HepG2 (cell line): ENCODE data around the gene NEURL2. TPM values are rescaled to one million over a fixed set of nuclear protein-coding genes. Genes with fewer than 3 reads are reported as not detected.

Experiments
- AGO1 ChIP-seq: fragments of 200-400 bp; formaldehyde crosslinking; IDR thresholded peaks from 2 replicates; pipeline ENCODE4 v1.6.1; 2017; ENCODE audit warnings: mild to moderate bottlenecking, low read depth, low read length, moderate library complexity; ENCODE audit not compliant: poor library complexity, severe bottlenecking
- ATF5 ChIP-seq: sonication (generic); formaldehyde crosslinking; IDR thresholded peaks from 2 replicates; pipeline ENCODE4 v1.4.0; 2020; ENCODE audit warnings: mild to moderate bottlenecking, low read depth, missing genetic modification reagents
- ATF7-NPFF ChIP-seq: sonication (generic); formaldehyde crosslinking; IDR thresholded peaks from 2 replicates; pipeline ENCODE4 v1.8.1; 2023; ENCODE audit warnings: mild to moderate bottlenecking, low read depth, missing genetic modification reagents, moderate library complexity
- BRD4 ChIP-seq: sonication (generic); formaldehyde crosslinking; IDR thresholded peaks from 2 replicates; pipeline ENCODE4 v1.4.0; 2020; ENCODE audit warnings: missing genetic modification reagents
- CTCF ChIP-seq: sonication (generic); formaldehyde crosslinking; IDR thresholded peaks from 2 replicates; pipeline ENCODE4 v1.5.0; 2020; ENCODE audit warnings: mild to moderate bottlenecking, missing genetic modification reagents, moderate library complexity
- ETV5 ChIP-seq: IDR thresholded peaks from 2 replicates; pipeline ENCODE4 v1.6.1; 2018; ENCODE audit warnings: missing biosample characterization, missing genetic modification reagents, inconsistent platforms, borderline replicate concordance
- FOXC1 ChIP-seq: sonication (generic); formaldehyde crosslinking; IDR thresholded peaks from 2 replicates; pipeline ENCODE4 v1.8.0; 2022; ENCODE audit warnings: mild to moderate bottlenecking, missing genetic modification reagents, borderline replicate concordance
- IRF2 ChIP-seq: IDR thresholded peaks from 2 replicates; pipeline ENCODE4 v1.6.1; 2018; ENCODE audit warnings: missing genetic modification reagents, missing compliant biosample characterization
- MED1 ChIP-seq: sonication (generic); formaldehyde crosslinking; IDR thresholded peaks from 2 replicates; pipeline ENCODE4 v1.4.0; 2020; ENCODE audit warnings: missing genetic modification reagents
- MEIS2 ChIP-seq: sonication (generic); formaldehyde crosslinking; IDR thresholded peaks from 2 replicates; pipeline ENCODE4 v1.9.0; 2021; ENCODE audit warnings: mild to moderate bottlenecking, missing genetic modification reagents
- NFYB ChIP-seq: sonication (generic); formaldehyde crosslinking; IDR thresholded peaks from 2 replicates; pipeline ENCODE4 v1.4.0; 2020; ENCODE audit warnings: missing genetic modification reagents
- RBM22 ChIP-seq: fragments of 200-400 bp; formaldehyde crosslinking; optimal IDR thresholded peaks from 2 replicates; pipeline ENCODE3; 2017; ENCODE audit warnings: mild to moderate bottlenecking, low read length, moderate library complexity
- SNAI1 ChIP-seq: sonication (generic); formaldehyde crosslinking; IDR thresholded peaks from 2 replicates; pipeline ENCODE4 v1.5.0; 2020; ENCODE audit warnings: mild to moderate bottlenecking, missing genetic modification reagents, borderline replicate concordance
- SSRP1 ChIP-seq: IDR thresholded peaks from 2 replicates; pipeline ENCODE4 v1.6.1; 2016; ENCODE audit warnings: control low read depth
- TEF ChIP-seq: sonication (generic); formaldehyde crosslinking; IDR thresholded peaks from 2 replicates; pipeline ENCODE4 v1.5.0; 2020; ENCODE audit warnings: missing genetic modification reagents
- ZBTB21 ChIP-seq: sonication (generic); formaldehyde crosslinking; IDR thresholded peaks from 2 replicates; pipeline ENCODE4 v1.4.0; 2020; ENCODE audit warnings: missing genetic modification reagents
- ZBTB37 ChIP-seq: sonication (generic); formaldehyde crosslinking; IDR thresholded peaks from 2 replicates; pipeline ENCODE4 v1.4.0; 2020; ENCODE audit warnings: mild to moderate bottlenecking, missing genetic modification reagents
- ZC3H13 ChIP-seq: sonication (generic); formaldehyde crosslinking; IDR thresholded peaks from 2 replicates; pipeline ENCODE4 v1.8.1; 2023; ENCODE audit warnings: mild to moderate bottlenecking, missing genetic modification reagents, moderate library complexity
- ZFY ChIP-seq: sonication (generic); formaldehyde crosslinking; IDR thresholded peaks from 2 replicates; pipeline ENCODE4 v1.4.0; 2020; ENCODE audit warnings: missing genetic modification reagents
- ZNF251 ChIP-seq: sonication (generic); formaldehyde crosslinking; IDR thresholded peaks from 2 replicates; pipeline ENCODE4 v1.9.0; 2021; ENCODE audit warnings: mild to moderate bottlenecking, missing genetic modification reagents
- ZNF264 ChIP-seq: sonication (generic); formaldehyde crosslinking; IDR thresholded peaks from 2 replicates; pipeline ENCODE4 v1.4.0; 2020; ENCODE audit warnings: missing genetic modification reagents
- ZNF441 ChIP-seq: sonication (generic); formaldehyde crosslinking; IDR thresholded peaks from 2 replicates; pipeline ENCODE4 v1.7.0; 2021; ENCODE audit warnings: missing genetic modification reagents, borderline replicate concordance
- ZNF552 ChIP-seq: sonication (generic); formaldehyde crosslinking; IDR thresholded peaks from 2 replicates; pipeline ENCODE4 v1.9.0; 2022; ENCODE audit warnings: missing genetic modification reagents, mild to moderate bottlenecking, borderline replicate concordance
- ZNF7 ChIP-seq: IDR thresholded peaks from 2 replicates; pipeline ENCODE4 v1.6.1; 2016; ENCODE audit warnings: missing biosample characterization, missing genetic modification reagents
- ZNF766 ChIP-seq: sonication (generic); formaldehyde crosslinking; IDR thresholded peaks from 2 replicates; pipeline ENCODE4 v1.5.0; 2020; ENCODE audit warnings: missing genetic modification reagents, borderline replicate concordance
- ZNF775 ChIP-seq: sonication (generic); formaldehyde crosslinking; IDR thresholded peaks from 2 replicates; pipeline ENCODE4 v1.4.0; 2020; ENCODE audit warnings: missing genetic modification reagents, mild to moderate bottlenecking, moderate library complexity, borderline replicate concordance
- polyA plus RNA-seq, 8 experiments: library from polyadenylated mRNA; depleted of rRNA in 3 of 8; stranded (reverse) in 7 of 8; unstranded in 1 of 8; fragments of >200 nt; fragmentation: Illumina TruSeq in 4 of 8; extraction: Trizol in 4 of 8; gene quantifications; 2 replicates each; pipeline versions ENCODE4 v1.2.1 to v1.2.3, GENCODE V29; 2011 to 2016; ENCODE audit warnings: low read depth in 4 of 8, missing spikeins in 1 of 8, mixed read lengths in 1 of 8; ENCODE audit not compliant: insufficient read depth in 1 of 8
- total RNA-seq, 5 experiments: library from RNA; depleted of rRNA; stranded (reverse); fragments of >200 nt; fragmentation: Illumina TruSeq; extraction: Trizol; gene quantifications; 2 replicates each; pipeline ENCODE4 v1.2.3, GENCODE V29; 2016; ENCODE audit warnings: low read depth in 1 of 5

NEURL2 gene
- total and polyA plus RNA-seq, 2 of the 13 experiments (the other 11 are each of a cell fraction or from before 2014, with no cell fraction given): 7.2 to 9.7 TPM

GRCh38 chr20:45933266-45934045 is 42.4 kb upstream of the NEURL2 start (continued):
- TF ChIP-seq ZBTB21 (CRISPR knock-in tag) (0 out of 2 replicates have a peak, but pooled peaks have one; percentile 31), SSRP1 (CRISPR knock-in tag) (peak; percentile 71; the same call in 1 of the 2 replicates), BRD4 (CRISPR knock-in tag) (0 out of 2 replicates have a peak, but pooled peaks have one; percentile 84), SNAI1 (0 out of 2 replicates have a peak, but pooled peaks have one; percentile 88), ZNF251 (CRISPR knock-in tag) (peak; percentile 62; the same call in 1 of the 2 replicates), MEIS2 (CRISPR knock-in tag) (peak; percentile 72), ATF5 (no peak), IRF2 (peak; percentile 30; the same call in 1 of the 2 replicates), ZNF264 (peak; percentile 43; the same call in 1 of the 2 replicates), ETV5 (peak; percentile 85), ZNF441 (CRISPR knock-in tag) (0 out of 2 replicates have a peak, but pooled peaks have one; percentile 37), ATF7-NPFF (CRISPR knock-in tag) (peak; percentile 28; the same call in 1 of the 2 replicates), FOXC1 (peak; percentile 58), CTCF (peak; percentile 89), ZNF766 (CRISPR knock-in tag) (0 out of 2 replicates have a peak, but pooled peaks have one; percentile 37), ZNF775 (CRISPR knock-in tag) (0 out of 2 replicates have a peak, but pooled peaks have one; percentile 17), ZNF552 (CRISPR knock-in tag) (0 out of 2 replicates have a peak, but pooled peaks have one; percentile 30), MED1 (peak; percentile 74), NFYB (CRISPR knock-in tag) (0 out of 2 replicates have a peak, but pooled peaks have one; percentile 27), ZC3H13 (CRISPR knock-in tag) (peak; percentile 97), ZFY (CRISPR knock-in tag) (no peak), TEF (CRISPR knock-in tag) (no peak), AGO1 (no peak), ZBTB37 (CRISPR knock-in tag) (no peak), ZNF7 (CRISPR knock-in tag) (no peak), RBM22 (peak; percentile 72)
